Stimulated activated CD4-positive, alpha-beta T cell treated with anti-CD3 and anti-CD28 coated beads, Interleukin-4, amount 100 ng/mL, for 4 hours (primary cell): Measurements from ENCODE around the gene ZNF618.
"Not testable (repeated sequence)": the region's sequence is repeated elsewhere in the genome, so short reads cannot be mapped to it uniquely, and the experiment has no call there.

ENCODE experiments used
- DNase-seq, 2 experiments: peaks; one replicate each; pipeline ENCODE4 v3.0.0-alpha.2; 2020

ZNF618 gene

GRCh38 chr9:113990975-113991471, 114.9 kb downstream of the ZNF618 start:
- DNase-seq = no peak

GRCh38 chr9:113991714-113992113, 115.6 kb downstream of the ZNF618 start:
- DNase-seq = no peak

GRCh38 chr9:113992276-113992951, 116.3 kb downstream of the ZNF618 start:
- no peak for DNase-seq

GRCh38 chr9:113992994-113993393, 116.9 kb downstream of the ZNF618 start:
- no peak for DNase-seq

GRCh38 chr9:113993838-113994540, 117.9 kb downstream of the ZNF618 start:
- no peak for DNase-seq

- DNase-seq = no peak
These were observed 119.3 kb downstream of the ZNF618 start for GRCh38 chr9:113995401-113995800.

- no peak for DNase-seq
These were observed 119.9 kb downstream of the ZNF618 start for GRCh38 chr9:113995963-113996362.

- DNase-seq = no peak
These were observed 120.5 kb downstream of the ZNF618 start for GRCh38 chr9:113996531-113997001.

- DNase-seq = not testable (repeated sequence)
These were observed 121.0 kb downstream of the ZNF618 start for GRCh38 chr9:113997064-113997463.

- DNase-seq = no peak
These were observed 121.5 kb downstream of the ZNF618 start for GRCh38 chr9:113997610-113998009.

GRCh38 chr9:113998114-113998513, 122.0 kb downstream of the ZNF618 start:
- no peak for DNase-seq

GRCh38 chr9:113998525-113999255, 122.6 kb downstream of the ZNF618 start:
- DNase-seq = no peak

GRCh38 chr9:113999256-114000062, 123.3 kb downstream of the ZNF618 start:
- DNase-seq = no peak

- DNase-seq = no peak
These were observed 124.0 kb downstream of the ZNF618 start for GRCh38 chr9:114000063-114000454.

- no peak for DNase-seq
These were observed 124.7 kb downstream of the ZNF618 start for GRCh38 chr9:114000671-114001409.

- no peak for DNase-seq
These were observed 125.2 kb downstream of the ZNF618 start for GRCh38 chr9:114001410-114001685.

- DNase-seq = no peak
These were observed 125.7 kb downstream of the ZNF618 start for GRCh38 chr9:114001794-114002261.

GRCh38 chr9:114002271-114002985, 126.3 kb downstream of the ZNF618 start:
- no peak for DNase-seq

- DNase-seq = no peak
These were observed 126.9 kb downstream of the ZNF618 start for GRCh38 chr9:114002986-114003350.

GRCh38 chr9:114003351-114003750, 127.2 kb downstream of the ZNF618 start:
- DNase-seq = no peak

- no peak for DNase-seq
These were observed 127.6 kb downstream of the ZNF618 start for GRCh38 chr9:114003758-114004157.
